ENCODE measurements around the gene ERICH2. TPM values are rescaled to one million over a fixed set of nuclear protein-coding genes. Genes with fewer than 3 reads are reported as not detected.
A peak's percentile ranks its signal among the peaks of the same experiment; 100 is the strongest.
"Not testable (repeated sequence)": the region's sequence is repeated elsewhere in the genome, so short reads cannot be mapped to it uniquely, and the experiment has no call there.

Gene ERICH2
- total RNA-seq: not detected

DNA sequence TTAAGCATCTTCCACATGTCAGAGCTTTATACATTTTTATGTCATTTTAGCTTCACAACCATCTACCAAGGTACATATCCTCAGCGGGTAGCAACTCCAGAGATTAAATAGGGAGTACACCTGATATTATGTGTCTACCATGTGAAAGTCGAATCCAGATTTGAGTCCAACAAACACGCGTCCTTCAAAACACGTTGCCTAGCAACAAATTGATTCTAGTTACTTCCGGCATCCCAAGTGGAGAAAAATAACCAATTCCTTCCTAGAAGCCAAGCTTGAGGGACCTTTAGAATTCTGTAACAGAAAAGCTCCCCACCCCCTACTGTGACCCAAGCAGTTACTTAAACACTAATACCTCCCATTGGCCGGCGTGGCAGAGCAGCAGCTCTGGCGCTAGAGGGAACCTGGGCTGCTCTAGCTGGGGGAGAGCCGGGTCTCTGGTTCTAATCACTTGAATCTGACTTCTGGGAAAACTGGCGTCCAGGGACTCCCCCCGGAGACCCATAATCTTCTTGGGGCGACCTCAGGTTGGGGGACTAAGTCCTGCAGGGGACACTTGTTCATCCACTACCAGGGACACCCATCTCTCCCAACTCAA lies at the start of gene ERICH2:
Gene ERICH2, plus strand, starts transcription at position 371 of the 598 bp plus-strand sequence. CDS start 304 bp downstream, outside the sequence.
- peaks cover 0 to 17% of the 10 kb centered on the region in 2 donors for H3K4me1 ChIP-seq
- H3K4me3 ChIP-seq: peak within 1 kb of the TSS; percentile 69 to 73
- TF ChIP-seq, protein P1, sequence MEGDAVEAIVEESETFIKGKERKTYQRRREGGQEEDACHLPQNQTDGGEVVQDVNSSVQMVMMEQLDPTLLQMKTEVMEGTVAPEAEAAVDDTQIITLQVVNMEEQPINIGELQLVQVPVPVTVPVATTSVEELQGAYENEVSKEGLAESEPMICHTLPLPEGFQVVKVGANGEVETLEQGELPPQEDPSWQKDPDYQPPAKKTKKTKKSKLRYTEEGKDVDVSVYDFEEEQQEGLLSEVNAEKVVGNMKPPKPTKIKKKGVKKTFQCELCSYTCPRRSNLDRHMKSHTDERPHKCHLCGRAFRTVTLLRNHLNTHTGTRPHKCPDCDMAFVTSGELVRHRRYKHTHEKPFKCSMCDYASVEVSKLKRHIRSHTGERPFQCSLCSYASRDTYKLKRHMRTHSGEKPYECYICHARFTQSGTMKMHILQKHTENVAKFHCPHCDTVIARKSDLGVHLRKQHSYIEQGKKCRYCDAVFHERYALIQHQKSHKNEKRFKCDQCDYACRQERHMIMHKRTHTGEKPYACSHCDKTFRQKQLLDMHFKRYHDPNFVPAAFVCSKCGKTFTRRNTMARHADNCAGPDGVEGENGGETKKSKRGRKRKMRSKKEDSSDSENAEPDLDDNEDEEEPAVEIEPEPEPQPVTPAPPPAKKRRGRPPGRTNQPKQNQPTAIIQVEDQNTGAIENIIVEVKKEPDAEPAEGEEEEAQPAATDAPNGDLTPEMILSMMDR (IDR thresholded peaks at IDR 0.05): peak in 1 of 2 donors; percentile 38
- peak within 1 kb of the TSS; percentile 72 to 75 for H3K27ac ChIP-seq
- DNase-seq (ENCODE audit: low spot score): no peak
- H3K36me3 ChIP-seq: no peaks in the 10 kb centered on the region
- H3K9me3 ChIP-seq: no peaks in the 10 kb centered on the region
- H3K27me3 ChIP-seq: no peaks in the 10 kb centered on the region

DNA sequence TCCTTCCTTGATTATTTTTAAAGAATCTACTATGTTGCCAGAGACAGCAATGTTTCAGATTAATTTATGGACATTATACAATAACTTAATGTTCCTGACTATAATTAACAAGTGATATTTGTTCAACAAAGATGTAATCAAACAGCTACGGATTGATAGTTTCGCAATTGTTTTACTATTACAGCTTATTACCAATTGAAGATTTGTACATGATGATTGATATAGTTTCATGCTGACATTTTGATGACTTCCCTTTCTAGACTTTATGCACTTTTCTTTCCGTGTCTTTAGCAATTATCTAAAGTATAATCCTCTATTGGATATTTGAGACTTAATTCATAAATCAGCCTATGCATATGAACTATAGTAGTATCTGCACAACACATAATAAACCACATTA lies 48.5 kb upstream of the ERICH2 start:
- no peak overlapping the region for H3K4me3 ChIP-seq
- peaks cover 0 to 9% of the 10 kb centered on the region in 2 donors for H3K4me1 ChIP-seq
- H3K27me3 ChIP-seq: peaks cover 7 to 14% of the 10 kb centered on the region in 2 donors
- H3K36me3 ChIP-seq: no peaks in the 10 kb centered on the region
- TF ChIP-seq, protein P1 (IDR thresholded peaks at IDR 0.05): no peak
- no peak for DNase-seq (ENCODE audit: low spot score)
- no peak overlapping the region for H3K27ac ChIP-seq
- no peaks in the 10 kb centered on the region for H3K9me3 ChIP-seq

DNA sequence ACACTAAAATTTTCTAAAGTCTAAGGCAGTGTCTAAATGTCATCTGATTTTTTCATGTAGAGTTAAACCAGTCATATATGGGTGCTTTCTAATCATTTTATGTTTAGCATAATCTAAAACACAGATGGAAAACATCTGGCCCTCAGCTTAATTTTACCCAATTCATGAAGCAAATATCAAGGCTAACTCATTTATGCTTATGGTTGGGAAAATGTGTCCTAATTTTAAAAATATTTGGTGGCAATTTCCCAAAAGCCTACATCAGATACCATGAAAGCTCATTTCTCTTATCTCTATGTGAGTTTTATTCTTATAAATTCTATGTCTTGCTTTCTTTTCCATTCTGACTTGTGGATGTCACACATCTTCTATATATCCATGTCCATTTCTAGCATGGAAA lies 47.9 kb upstream of the ERICH2 start:
- no peak overlapping the region for H3K27ac ChIP-seq
- peaks cover 5 to 8% of the 10 kb centered on the region in 2 donors for H3K27me3 ChIP-seq
- no peak for DNase-seq (ENCODE audit: low spot score)
- peaks cover 0 to 3% of the 10 kb centered on the region in 2 donors for H3K4me1 ChIP-seq
- TF ChIP-seq, protein P1 (IDR thresholded peaks at IDR 0.05): no peak
- no peak overlapping the region for H3K4me3 ChIP-seq
- H3K36me3 ChIP-seq: no peaks in the 10 kb centered on the region
- H3K9me3 ChIP-seq: no peaks in the 10 kb centered on the region

DNA sequence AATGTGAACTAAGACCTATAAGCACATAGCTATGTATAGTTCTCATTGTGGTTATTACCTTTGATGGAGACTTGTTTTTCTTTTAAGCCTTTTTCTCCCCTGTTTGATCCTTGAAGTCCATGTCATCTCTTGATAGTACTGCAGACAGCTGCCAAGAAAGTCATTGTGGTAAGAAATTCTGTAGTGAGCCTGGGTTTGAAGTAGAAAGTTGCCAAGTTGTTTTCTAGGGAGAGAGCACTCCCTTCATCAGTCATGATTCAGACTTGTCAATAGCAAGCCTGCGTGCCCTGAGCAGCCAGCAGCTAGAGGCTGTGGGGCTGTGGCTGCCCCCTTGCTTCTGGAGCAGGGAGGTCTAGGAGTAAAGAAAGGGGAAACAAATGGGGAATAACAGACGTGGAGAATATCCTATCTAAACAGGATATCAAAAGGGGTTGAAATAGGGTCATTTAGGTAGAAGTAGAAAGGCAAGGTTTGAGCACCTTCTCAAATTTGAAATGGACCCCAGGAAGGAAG lies 46.7 kb upstream of the ERICH2 start:
- no peak overlapping the region for H3K27ac ChIP-seq
- no peaks in the 10 kb centered on the region for H3K4me1 ChIP-seq
- no peak for DNase-seq (ENCODE audit: low spot score)
- no peaks in the 10 kb centered on the region for H3K9me3 ChIP-seq
- no peak overlapping the region for H3K4me3 ChIP-seq
- H3K27me3 ChIP-seq: peaks cover 0 to 4% of the 10 kb centered on the region in 2 donors
- TF ChIP-seq, protein P1 (IDR thresholded peaks at IDR 0.05): no peak
- H3K36me3 ChIP-seq: no peaks in the 10 kb centered on the region

GRCh38 chr2:170733798-170734600 lies 36.2 kb upstream of the ERICH2 start:
- DNase-seq (ENCODE audit: low spot score): no peak
- H3K9me3 ChIP-seq: no peaks in the 10 kb centered on the region
- no peaks in the 10 kb centered on the region for H3K36me3 ChIP-seq
- no peaks in the 10 kb centered on the region for H3K27me3 ChIP-seq
- TF ChIP-seq, protein P1 (IDR thresholded peaks at IDR 0.05): no peak
- H3K4me1 ChIP-seq: no peaks in the 10 kb centered on the region
- H3K27ac ChIP-seq: no peak overlapping the region
- H3K4me3 ChIP-seq: no peak overlapping the region

DNA sequence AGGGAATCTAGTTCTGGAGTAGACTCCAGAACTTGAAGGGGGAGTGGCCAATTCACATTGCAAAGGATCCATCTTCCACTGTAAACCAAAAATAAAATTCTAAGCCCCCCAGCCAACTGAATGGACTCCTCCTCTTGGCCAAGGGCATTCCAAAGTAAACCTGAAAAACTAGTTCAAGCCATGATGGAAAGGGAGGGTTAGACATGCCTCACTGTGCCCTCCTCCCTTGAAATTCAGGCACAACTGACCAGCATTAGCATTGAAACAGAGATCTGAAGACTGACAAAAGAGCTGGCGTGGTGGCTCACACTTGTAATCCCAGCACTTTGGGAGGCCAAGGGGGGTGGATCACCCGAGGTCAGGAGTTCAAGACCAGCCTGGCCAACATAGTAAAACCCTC lies 35.6 kb upstream of the ERICH2 start:
- DNase-seq (ENCODE audit: low spot score); H3K27ac ChIP-seq; H3K4me3 ChIP-seq; H3K36me3 ChIP-seq; H3K9me3 ChIP-seq; H3K27me3 ChIP-seq; H3K4me1 ChIP-seq: not testable (repeated sequence)
